OCI-M2 (cell line): ENCODE measurements around the gene EFNB2.

Experiments
- DNase-seq: peaks from one replicate; lab custom pipeline; 2025; ENCODE audit not compliant: unreplicated experiment; lab: John Stamatoyannopoulos, UW

EFNB2 gene

DNA sequence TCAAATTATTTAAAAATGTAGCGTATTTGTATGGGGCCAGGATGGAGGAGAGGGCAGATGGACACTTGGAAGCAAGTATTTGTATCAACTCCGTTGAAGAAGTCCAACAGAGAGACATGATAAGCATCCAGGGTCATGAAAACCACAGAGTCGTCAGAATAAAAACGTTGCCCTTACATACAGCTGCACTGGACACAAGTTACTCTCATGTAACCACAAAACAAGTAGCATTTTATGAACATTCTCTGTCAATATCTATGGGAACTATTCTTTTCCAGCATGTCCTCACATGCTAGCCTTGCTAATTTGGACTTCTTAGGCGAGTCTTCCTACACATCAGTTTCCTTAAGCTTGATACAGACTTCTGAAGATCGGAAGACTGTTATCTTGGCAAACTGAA, 35.0 kb downstream of the EFNB2 start:
- no peak for DNase-seq

GRCh38 chr13:106499896-106500295, 35.6 kb downstream of the EFNB2 start:
- peak; percentile 59 for DNase-seq

DNA sequence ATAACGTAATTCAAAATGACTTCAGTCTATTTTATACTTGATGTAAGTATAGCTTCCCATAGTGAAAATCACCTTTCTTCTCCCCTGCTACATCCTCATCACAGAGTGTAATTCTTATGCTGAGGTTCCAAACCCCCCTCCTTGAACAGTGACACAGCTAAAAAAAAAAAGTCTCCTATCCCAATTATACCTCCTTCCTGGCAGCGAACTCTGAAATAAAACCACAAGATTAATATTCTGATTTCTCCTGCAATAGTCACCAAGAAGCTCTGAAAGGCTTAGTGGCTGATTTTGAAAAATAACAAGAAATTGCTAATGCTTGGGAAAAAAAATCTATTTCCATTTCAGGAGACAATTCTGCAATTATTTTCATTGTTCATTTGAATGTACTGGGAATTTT, 36.3 kb downstream of the EFNB2 start:
- no peak for DNase-seq

GRCh38 chr13:106498571-106498970, 36.9 kb downstream of the EFNB2 start:
- no peak for DNase-seq

DNA sequence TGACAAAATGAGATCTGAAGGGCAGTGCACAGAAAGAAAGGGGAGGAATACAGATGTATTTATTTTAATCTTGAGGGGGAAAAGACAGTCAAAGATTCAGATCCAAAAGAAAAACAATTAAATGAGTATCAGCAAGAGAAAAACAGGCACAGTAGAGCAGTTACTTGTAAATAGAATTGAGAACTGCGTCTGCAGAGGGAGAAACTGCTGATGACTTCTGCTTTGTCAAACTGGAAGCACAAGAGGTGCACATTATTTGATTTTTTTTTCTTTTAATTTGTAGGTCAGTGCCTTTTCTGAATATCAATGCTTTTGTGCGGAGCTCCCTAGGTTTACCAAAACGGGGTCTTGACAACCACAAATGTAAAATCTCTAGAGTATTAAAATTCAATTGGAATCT, 37.3 kb downstream of the EFNB2 start:
- no peak for DNase-seq

GRCh38 chr13:106497079-106497478, 38.4 kb downstream of the EFNB2 start:
- no peak for DNase-seq

DNA sequence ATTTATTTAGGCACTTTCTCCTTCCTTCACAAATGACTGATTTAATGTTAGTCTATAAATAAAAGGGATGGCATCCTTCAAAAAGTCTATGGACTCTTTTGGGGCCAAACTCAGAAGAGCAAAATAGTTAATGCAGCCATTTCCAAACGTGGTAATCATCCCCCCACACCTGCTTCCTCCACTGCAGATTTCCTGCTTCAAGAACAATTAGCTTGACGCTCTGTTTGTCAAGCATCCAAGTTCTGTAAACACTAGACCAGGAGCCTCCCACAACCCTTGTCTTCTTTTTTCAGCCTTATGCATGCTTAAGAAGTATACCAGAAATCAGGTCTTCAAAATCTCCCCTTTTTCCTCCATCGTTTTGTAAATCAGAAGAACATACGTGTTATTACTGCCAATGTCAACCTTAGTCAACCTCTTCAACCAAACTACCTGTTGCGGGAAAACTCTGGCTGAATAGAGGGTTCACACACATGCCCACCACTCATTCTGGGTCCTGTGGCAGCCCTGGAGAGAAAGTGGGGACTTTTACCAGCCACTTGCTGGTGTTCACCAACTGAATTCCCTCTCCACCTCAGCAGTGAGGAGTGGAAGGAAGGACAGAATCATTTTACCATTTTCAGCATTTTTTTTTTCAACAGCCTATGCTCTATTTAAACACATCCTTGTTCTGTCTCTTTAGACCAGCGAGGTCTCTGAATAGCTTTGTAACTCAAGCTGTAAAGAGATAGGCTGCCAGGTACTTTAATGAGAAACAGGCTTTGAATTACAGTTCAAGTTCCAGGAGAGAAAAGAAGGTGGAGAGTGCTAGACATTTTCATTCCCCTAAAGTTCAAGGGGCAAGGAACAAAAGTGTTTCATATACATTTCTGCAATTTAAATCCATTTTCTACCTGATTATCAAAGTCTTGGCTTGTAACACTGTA, 39.1 kb downstream of the EFNB2 start:
- DNase-seq = no peak

GRCh38 chr13:106494936-106495335, 40.5 kb downstream of the EFNB2 start:
- DNase-seq = no peak

DNA sequence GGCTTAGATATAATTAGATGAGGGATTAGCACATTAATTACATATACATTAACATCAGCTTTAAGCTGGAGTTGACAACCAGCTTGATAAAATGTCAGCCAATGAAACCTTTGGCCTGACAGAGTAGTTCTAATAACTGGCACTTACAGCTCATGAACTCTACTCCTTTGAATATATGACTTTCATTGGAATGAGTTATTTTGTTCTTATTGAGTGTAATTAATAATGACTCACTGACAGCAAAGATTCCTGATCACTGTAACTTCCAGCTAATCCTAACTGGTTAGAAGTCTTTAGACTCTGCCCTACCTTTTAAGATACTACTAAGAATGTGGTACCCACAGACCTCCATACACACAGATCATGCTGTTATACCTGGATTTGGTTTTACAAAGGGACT, 41.0 kb downstream of the EFNB2 start:
- no peak for DNase-seq

GRCh38 chr13:106493533-106494220, 41.8 kb downstream of the EFNB2 start:
- DNase-seq = no peak

DNA sequence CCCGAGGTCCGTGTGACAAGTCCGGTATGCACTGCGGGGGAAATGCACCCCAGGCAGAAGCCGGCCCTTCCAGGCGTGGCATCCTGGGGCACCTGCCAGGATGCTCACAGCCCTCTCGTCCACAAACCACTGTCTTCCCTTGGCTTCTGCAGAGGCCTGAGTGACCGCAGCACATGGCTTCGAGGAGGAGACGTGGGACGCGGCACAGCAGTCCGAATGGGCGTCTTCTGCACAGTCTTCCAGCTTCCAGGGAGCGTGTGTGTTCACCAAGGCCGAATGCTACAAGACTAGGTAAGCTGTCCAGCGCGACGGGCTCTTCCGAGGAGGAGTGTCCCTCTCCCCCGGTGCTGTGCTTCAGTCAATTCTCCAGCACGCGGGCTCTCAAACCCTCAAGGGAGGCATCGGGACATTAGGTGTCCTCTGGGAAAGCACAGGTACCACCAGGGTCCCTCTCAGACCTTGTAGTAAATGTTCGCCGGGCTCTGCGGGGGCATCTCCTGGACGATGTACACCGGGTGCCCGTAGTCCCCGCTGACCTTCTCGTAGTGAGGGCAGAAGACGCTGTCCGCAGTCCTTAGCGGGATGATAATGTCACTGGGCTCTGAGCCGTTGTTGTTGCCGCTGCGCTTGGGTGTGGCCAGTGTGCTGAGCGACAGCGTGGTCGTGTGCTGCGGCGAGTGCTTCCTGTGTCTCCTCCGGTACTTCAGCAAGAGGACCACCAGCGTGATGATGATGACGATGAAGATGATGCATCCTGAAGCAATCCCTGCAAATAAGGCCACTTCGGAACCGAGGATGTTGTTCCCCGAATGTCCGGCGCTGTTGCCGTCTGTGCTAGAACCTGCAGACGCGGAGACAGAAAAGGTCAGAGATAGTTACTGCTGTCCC, 42.6 kb downstream of the EFNB2 start:
- DNase-seq = no peak

DNA sequence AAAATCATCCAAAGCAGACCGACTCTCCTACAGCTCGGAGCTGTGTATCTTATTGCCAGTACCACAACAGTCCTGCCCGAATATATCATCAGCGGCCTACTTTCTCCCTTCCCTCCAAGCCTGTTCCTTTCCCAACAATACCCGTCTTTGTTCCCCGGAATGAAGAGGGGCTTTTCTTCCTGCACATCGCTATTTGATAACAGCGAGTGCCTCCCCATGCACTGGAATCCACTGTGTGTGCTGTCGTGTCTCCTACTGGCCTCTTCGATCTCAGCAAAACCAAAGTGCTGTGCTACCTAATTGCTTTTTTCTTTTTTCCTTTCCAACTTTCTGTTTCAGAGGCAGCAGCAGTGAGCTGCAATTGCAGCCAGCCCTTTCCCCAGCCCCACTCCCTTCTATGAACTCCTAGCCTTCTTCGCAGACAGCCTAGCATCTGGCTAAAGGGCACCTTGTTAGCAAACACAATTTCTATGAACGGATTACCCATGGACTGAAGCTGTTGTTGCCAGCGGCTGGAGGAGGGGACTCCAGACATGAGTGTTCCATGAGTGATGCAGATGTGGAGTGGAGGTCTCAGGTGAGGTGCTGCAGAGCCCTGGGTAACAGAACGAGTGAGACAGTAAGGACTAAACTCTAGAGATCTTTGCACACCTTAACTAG, 43.4 kb downstream of the EFNB2 start:
- no peak for DNase-seq

GRCh38 chr13:106491463-106491862, 44.0 kb downstream of the EFNB2 start:
- DNase-seq = no peak

- DNase-seq = no peak
These were observed 44.7 kb downstream of the EFNB2 start for GRCh38 chr13:106490569-106491321.

- DNase-seq = no peak
These were observed 45.5 kb downstream of the EFNB2 start for GRCh38 chr13:106489849-106490568.

DNA sequence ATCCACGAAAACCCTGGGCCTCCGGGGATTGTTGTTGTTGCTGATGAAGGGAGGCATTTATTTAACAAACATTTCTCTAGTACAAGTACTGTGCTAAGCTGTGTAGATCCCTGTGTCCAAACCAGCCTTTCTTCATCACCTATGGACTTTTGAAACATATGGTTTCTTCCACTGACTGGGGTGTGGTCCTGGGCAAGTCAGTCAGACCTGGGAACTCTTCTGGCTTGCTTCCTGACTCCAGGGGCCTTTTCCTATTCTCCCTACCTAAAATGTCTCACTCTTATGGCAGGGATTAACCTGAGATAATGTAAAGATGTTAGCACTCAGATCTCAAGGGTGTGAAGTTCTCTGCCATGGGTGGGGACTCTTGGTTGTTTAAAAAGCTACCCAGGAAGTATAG, 46.8 kb downstream of the EFNB2 start:
- no peak for DNase-seq

DNA sequence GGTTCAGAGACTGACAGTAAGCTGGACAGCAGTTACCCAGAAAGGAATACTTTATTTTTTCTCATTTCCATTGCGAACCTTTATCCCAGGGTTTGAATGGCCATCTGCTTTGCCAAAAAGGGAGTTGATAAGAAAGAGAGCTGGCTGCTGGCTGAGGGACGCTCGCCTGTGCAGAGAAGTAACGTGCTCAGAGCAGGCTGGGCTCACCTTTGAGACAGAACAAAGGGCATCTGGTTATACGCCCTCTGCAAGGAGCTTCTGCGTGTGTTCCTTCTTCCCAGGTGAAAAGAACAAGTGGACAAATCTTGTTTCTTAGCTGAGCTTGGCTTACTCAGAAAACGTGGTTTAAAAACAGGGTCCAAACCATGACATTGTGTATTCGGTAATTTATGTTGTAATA, 47.4 kb downstream of the EFNB2 start:
- no peak for DNase-seq

- no peak for DNase-seq
These were observed 48.3 kb downstream of the EFNB2 start for GRCh38 chr13:106487129-106487528.

DNA sequence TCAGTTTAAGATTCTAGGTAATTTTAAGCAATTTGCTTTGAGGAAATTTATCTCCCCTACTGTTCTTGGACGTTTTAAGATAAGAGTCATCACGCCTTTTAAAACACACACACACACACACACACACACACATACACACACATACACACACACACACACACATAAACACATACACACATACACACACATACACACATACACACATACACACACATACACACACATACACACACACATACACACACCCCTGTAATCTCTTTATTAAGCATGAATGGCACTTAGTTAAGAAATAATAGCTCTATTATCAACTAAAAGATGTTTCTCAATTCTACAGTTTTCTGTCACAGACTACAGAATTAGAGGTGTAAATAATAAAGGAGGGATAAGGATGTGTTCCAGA, 49.2 kb downstream of the EFNB2 start:
- DNase-seq = no peak
